NT2/D1 (cell line): ENCODE data around the gene CACFD1.
"Not testable (repeated sequence)": the region's sequence is repeated elsewhere in the genome, so short reads cannot be mapped to it uniquely, and the experiment has no call there.

Experiments
- DNase-seq: peaks from one replicate; pipeline ENCODE4 v3.0.0-alpha.2; 2011; ENCODE audit warnings: low read depth, low spot score
- H3K27me3 ChIP-seq: 2 replicates; pipeline ENCODE4 v1.6.0; 2011; ENCODE audit warnings: mild to moderate bottlenecking; ENCODE audit not compliant: insufficient read length, insufficient read depth
- H3K36me3 ChIP-seq: 2 replicates; pipeline ENCODE4 v1.6.1; 2011; ENCODE audit warnings: mild to moderate bottlenecking, low read length, mixed read lengths; ENCODE audit not compliant: insufficient read depth, insufficient read length
- H3K4me1 ChIP-seq: 2 replicates; pipeline ENCODE4 v1.5.1; 2011; ENCODE audit not compliant: insufficient read depth, insufficient read length
- H3K4me3 ChIP-seq: 2 replicates; pipeline ENCODE4 v1.5.1; 2011; ENCODE audit warnings: low read depth; ENCODE audit not compliant: insufficient read length
- H3K9ac ChIP-seq: 2 replicates; pipeline ENCODE4 v1.6.0; 2011; ENCODE audit warnings: low read depth; ENCODE audit not compliant: insufficient read length
- H3K9me3 ChIP-seq: 2 replicates; pipeline ENCODE4 v1.5.1; 2011; ENCODE audit warnings: mild to moderate bottlenecking, low read length; ENCODE audit not compliant: insufficient read depth
- SUZ12 ChIP-seq: IDR thresholded peaks from 2 replicates; pipeline ENCODE4 v1.6.1; 2011; ENCODE audit not compliant: insufficient read length, insufficient read depth; ENCODE audit errors: extremely low read depth
- YY1 ChIP-seq: IDR thresholded peaks from 2 replicates; pipeline ENCODE4 v1.6.1; 2011; ENCODE audit not compliant: insufficient read length, insufficient read depth
- ZNF274 ChIP-seq: IDR thresholded peaks from 2 replicates; pipeline ENCODE4 v1.6.1; 2011; ENCODE audit warnings: mild to moderate bottlenecking, low read depth, low read length

The CACFD1 gene

DNA sequence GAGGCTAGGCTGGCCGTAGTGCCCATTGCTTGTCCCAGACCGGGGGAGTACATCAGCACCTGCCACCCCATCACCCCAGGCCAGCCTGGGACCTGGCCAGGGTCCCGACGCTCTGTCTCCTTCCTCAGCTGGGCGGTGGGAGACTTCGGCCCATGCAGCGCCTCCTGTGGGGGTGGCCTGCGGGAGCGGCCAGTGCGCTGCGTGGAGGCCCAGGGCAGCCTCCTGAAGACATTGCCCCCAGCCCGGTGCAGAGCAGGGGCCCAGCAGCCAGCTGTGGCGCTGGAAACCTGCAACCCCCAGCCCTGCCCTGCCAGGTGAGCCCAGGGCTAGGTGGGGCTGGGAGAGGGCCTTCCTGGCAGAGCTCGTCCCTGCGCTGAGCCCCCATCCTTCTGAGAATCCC lies 16.5 kb upstream of the CACFD1 start:
- no peaks in the 10 kb centered on the region for H3K27me3 ChIP-seq
- no peaks in the 10 kb centered on the region for H3K9me3 ChIP-seq
- H3K4me3 ChIP-seq, result no peak overlapping the region
- TF ChIP-seq YY1, result no peak
- TF ChIP-seq SUZ12, result no peak
- TF ChIP-seq ZNF274, result no peak
- no peak for DNase-seq
- no peaks in the 10 kb centered on the region for H3K36me3 ChIP-seq
- H3K4me1 ChIP-seq, result peaks cover 2% of the 10 kb centered on the region
- H3K9ac ChIP-seq, result no peak overlapping the region

DNA sequence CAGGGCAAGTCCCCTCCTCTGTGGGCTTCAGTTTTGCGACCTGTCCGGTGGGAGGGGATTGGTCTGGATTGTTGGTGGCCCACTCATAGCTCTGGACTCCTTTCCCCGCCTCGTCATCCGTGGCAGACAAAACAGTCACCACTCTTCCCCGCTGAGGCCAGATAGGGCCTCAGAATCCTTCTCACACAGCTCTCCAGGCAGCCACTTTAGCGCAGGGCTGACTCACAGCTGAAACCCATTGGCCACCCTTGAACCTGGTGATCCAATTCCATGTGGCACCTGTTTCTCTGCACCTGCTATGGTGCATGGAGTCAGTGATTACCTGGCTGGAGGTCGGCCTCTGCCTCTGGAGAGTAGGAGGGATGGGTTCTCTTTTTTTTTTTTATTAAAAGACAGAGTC lies 15.8 kb upstream of the CACFD1 start:
- Histone ChIP-seq H3K9ac (peak overlapping the region; percentile 37), H3K27me3 (no peaks in the 10 kb centered on the region), H3K4me1 (peaks cover 7% of the 10 kb centered on the region), H3K4me3 (no peak overlapping the region), H3K36me3 (no peaks in the 10 kb centered on the region), H3K9me3 (no peaks in the 10 kb centered on the region)
- TF ChIP-seq ZNF274 (no peak), SUZ12 (no peak), YY1 (no peak)
- DNase-seq, result no peak

DNA sequence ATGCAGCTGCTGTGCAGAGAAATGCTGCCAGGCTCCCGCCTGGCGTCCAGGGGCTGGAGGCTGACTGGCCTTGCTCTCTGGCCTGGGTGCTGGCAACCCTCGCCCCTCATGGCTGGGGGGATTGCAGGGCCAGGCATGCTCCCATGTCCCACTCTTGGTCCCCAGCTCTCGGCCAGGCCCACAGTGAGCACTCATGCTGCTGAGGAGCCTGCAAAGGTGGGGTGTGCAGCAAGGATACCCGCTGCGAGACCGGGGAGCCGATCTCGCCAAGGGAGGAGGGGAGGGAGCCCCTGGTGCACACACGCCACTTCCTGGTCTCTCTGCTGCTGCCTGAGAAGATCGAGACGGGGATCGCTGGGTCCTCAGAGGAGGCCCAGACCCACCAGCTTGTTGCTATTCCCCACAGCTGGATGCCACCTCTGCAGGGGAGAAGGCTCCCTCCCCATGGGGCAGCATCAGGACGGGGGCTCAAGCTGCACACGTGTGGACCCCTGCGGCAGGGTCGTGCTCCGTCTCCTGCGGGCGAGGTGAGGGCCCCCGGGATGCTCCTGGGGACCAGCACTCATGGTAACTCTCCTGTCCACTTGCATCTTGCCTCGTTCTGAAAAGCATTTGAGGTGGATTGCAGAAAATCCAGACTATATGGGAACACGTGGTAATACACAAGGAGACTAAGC lies 14.3 kb upstream of the CACFD1 start:
- Histone ChIP-seq H3K9ac (no peak overlapping the region), H3K9me3 (no peaks in the 10 kb centered on the region), H3K36me3 (no peaks in the 10 kb centered on the region), H3K27me3 (no peaks in the 10 kb centered on the region), H3K4me3 (no peak overlapping the region), H3K4me1 (peaks cover 7% of the 10 kb centered on the region)
- TF ChIP-seq ZNF274, result no peak
- no peak for TF ChIP-seq YY1
- TF ChIP-seq SUZ12, result no peak
- DNase-seq, result no peak

DNA sequence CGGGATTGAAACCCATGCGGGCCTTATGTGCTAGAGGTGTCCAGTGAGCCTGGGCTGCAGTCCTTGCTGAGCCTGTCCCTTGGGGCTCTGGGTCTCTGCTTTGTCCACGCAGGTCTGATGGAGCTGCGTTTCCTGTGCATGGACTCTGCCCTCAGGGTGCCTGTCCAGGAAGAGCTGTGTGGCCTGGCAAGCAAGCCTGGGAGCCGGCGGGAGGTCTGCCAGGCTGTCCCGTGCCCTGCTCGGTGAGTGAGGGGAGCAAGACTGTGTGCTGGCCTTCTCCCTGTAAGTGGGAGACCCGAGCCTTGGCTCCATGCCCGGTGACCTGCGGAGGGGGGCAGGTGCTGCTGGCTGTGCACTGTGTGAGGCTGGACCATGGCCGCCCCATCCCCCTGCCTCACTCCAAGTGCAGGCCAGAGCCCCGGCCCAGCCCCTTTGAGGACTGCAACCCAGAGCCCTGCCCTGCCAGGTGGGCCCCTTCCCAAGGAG lies 11.2 kb upstream of the CACFD1 start:
- Histone ChIP-seq H3K27me3 (no peaks in the 10 kb centered on the region), H3K4me1 (peaks cover 7% of the 10 kb centered on the region), H3K4me3 (no peak overlapping the region), H3K9me3 (no peaks in the 10 kb centered on the region), H3K36me3 (no peaks in the 10 kb centered on the region), H3K9ac (peak overlapping the region; percentile 1)
- no peak for DNase-seq
- TF ChIP-seq SUZ12 (no peak), YY1 (no peak), ZNF274 (no peak)

DNA sequence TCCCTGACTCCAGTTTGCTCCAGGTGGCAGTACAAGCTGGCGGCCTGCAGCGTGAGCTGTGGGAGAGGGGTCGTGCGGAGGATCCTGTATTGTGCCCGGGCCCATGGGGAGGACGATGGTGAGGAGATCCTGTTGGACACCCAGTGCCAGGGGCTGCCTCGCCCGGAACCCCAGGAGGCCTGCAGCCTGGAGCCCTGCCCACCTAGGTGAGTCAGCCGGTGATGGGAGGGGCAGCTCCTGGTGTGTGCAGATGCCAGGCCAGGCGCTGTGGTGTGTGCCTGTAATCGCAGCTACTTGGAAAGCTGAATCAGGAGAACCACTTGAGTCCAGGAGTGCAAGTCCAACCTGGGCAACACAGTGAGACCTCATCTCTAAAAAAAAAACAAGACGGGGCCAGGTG lies 10.0 kb upstream of the CACFD1 start:
- H3K4me3 ChIP-seq, result no peak overlapping the region
- no peak for TF ChIP-seq YY1
- TF ChIP-seq ZNF274, result no peak
- no peak for TF ChIP-seq SUZ12
- no peak for DNase-seq
- H3K27me3 ChIP-seq, result no peaks in the 10 kb centered on the region
- no peak overlapping the region for H3K9ac ChIP-seq
- H3K9me3 ChIP-seq, result no peaks in the 10 kb centered on the region
- H3K4me1 ChIP-seq, result peaks cover 4% of the 10 kb centered on the region
- no peaks in the 10 kb centered on the region for H3K36me3 ChIP-seq

DNA sequence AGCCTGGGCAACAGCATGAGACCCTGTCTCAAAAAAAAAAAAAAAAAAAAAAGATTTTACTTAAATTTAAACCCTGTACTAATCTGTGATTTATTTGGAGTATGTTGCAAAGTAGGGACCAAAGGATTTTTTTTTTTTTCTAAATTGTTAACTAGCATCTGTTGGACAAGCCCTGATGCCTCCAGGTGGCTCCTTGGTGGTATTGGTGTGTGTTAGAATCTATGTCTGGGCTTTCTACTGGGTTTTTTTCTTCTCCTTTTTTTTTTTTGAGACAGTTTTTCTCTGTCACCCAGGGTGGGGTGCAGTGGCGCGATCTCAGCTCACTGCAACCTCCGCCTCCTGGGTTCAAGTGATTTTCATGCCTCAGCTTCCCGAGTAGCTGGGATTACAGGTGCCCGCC lies 7.9 kb upstream of the CACFD1 start:
- DNase-seq, H3K9me3 ChIP-seq, H3K4me3 ChIP-seq, H3K9ac ChIP-seq, H3K27me3 ChIP-seq, H3K4me1 ChIP-seq: not testable (repeated sequence)
- peaks cover 15% of the 10 kb centered on the region for H3K36me3 ChIP-seq

DNA sequence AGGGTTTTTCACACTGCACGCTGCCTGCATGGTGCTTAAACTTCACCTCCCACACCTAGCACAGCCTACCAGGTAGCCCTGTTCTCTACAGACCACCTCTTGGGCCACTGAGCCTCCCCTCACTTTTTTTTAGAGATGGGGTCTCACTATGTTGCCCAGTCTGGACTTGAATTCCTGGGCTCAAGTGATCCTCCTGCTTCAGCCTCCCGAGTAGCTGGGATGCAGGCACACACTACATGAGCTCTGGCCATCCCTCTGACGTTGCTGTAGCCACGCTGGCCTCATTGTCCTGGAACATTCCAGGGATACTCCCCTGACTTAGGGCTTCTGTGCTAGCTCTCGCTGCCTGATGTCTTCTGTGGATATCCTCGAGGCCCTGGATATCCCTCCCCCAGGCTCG lies 7.2 kb upstream of the CACFD1 start:
- H3K9me3 ChIP-seq, result no peaks in the 10 kb centered on the region
- no peak overlapping the region for H3K9ac ChIP-seq
- peaks cover 15% of the 10 kb centered on the region for H3K36me3 ChIP-seq
- peaks cover 14% of the 10 kb centered on the region for H3K4me1 ChIP-seq
- DNase-seq, result no peak
- TF ChIP-seq SUZ12 (no peak), ZNF274 (no peak), YY1 (no peak)
- H3K27me3 ChIP-seq, result no peaks in the 10 kb centered on the region
- H3K4me3 ChIP-seq, result no peak overlapping the region
